ENCODE results near the gene DOHH. TPM values are rescaled to one million over a fixed set of nuclear protein-coding genes. Genes with fewer than 3 reads are reported as not detected.

Gene DOHH
- total and polyA plus RNA-seq, 9 of the 15 experiments (the other 6 are each of a cell fraction or from before 2014, with no cell fraction given), result 0.14 to 47.2 (median 5.1) TPM

DNA sequence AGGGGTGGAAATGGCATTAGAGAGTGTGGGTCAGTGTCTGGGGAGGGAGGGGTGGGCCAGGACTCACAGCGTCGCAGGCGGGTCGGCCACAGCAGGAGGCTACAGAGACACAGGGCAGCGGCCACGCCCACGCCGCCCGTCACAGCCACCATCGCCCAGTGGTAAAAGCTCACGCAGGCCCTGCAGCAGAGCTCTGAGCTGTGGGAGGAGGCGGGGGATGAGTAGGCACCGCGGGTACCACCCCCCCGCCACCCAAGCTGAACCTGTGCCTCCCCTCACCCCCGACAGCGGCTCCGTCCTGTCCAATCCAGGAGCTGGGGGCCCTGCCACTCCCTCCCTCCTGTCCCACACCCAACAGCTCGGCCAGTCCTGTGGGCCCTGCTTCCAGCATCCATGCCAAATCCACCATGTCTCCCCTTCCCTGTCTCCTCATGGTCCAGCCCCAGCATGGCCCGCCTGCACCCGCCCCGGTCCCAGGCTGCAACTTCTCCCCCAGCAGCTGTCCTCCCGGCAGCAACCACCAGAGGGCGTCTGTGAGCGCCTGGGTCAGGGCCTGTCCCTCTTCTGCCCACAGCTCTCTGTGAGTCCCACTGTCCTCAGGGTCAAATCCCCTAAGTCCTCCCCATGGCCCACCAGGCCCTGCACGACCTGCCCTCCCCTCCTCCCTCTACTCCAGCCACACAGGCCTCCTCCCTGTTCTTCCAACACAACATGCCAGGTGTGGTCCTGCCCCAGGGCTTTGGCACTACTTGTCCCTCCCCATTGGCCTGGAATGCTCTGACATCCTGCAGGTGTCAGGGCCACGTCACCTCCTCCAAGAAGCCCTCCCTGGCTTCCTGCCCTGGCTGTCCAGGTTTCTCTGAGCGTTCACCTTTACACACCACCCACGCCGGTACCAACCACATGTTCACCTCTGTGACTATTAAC lies 44.5 kb upstream of the DOHH start (continued):
- TF ChIP-seq, protein P1, sequence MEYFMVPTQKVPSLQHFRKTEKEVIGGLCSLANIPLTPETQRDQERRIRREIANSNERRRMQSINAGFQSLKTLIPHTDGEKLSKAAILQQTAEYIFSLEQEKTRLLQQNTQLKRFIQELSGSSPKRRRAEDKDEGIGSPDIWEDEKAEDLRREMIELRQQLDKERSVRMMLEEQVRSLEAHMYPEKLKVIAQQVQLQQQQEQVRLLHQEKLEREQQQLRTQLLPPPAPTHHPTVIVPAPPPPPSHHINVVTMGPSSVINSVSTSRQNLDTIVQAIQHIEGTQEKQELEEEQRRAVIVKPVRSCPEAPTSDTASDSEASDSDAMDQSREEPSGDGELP (CRISPR knock-in tag; IDR thresholded peaks at IDR 0.05; ENCODE audit: borderline replicate concordance), result peak; percentile 78
- TF ChIP-seq KLF16 (IDR thresholded peaks at IDR 0.05) (0 out of 2 replicates have a peak, but pooled peaks have one; percentile 16), PTBP1 (IDR thresholded peaks at IDR 0.05; ENCODE audit: low read depth, low read length) (0 out of 2 replicates have a peak, but pooled peaks have one; percentile 56), TEAD1 (CRISPR knock-in tag; IDR thresholded peaks at IDR 0.05) (no peak), EHMT2 (IDR thresholded peaks at IDR 0.05) (no peak), U2AF2 (optimal IDR thresholded peaks at IDR 0.05; ENCODE audit: low read depth, low read length) (no peak), RCOR1 (IDR thresholded peaks at IDR 0.05; ENCODE audit: borderline replicate concordance in 1 of 2, low read depth in 2 of 2, low read length in 2 of 2) (peak in 1 of 2 experiments; percentile 46; a peak in 1 of 4 replicates), NUFIP1 (IDR thresholded peaks at IDR 0.05; ENCODE audit: partially characterized antibody) (no peak), CBX5 (IDR thresholded peaks at IDR 0.05; ENCODE audit: borderline replicate concordance, low read depth) (no peak), ZNF263 (CRISPR knock-in tag; IDR thresholded peaks at IDR 0.05; ENCODE audit: borderline replicate concordance) (peak; percentile 78), PCBP2 (IDR thresholded peaks at IDR 0.05; ENCODE audit: low read depth, low read length, poor library complexity, severe bottlenecking) (no peak), ZC3H8 (IDR thresholded peaks at IDR 0.05) (no peak), ZNF282 (CRISPR knock-in tag; IDR thresholded peaks at IDR 0.05) (peak; percentile 58; the same call in 1 of the 2 replicates), ELF4 (CRISPR knock-in tag; IDR thresholded peaks at IDR 0.05) (no peak), JUNB (CRISPR knock-in tag; conservative IDR thresholded peaks at IDR 0.05) (no peak), CCAR2 (IDR thresholded peaks at IDR 0.05; ENCODE audit: low read depth, low read length) (no peak), ARNT (IDR thresholded peaks at IDR 0.05) (no peak), ZBED1 (IDR thresholded peaks at IDR 0.05) (no peak)
- TF ChIP-seq, protein P2, sequence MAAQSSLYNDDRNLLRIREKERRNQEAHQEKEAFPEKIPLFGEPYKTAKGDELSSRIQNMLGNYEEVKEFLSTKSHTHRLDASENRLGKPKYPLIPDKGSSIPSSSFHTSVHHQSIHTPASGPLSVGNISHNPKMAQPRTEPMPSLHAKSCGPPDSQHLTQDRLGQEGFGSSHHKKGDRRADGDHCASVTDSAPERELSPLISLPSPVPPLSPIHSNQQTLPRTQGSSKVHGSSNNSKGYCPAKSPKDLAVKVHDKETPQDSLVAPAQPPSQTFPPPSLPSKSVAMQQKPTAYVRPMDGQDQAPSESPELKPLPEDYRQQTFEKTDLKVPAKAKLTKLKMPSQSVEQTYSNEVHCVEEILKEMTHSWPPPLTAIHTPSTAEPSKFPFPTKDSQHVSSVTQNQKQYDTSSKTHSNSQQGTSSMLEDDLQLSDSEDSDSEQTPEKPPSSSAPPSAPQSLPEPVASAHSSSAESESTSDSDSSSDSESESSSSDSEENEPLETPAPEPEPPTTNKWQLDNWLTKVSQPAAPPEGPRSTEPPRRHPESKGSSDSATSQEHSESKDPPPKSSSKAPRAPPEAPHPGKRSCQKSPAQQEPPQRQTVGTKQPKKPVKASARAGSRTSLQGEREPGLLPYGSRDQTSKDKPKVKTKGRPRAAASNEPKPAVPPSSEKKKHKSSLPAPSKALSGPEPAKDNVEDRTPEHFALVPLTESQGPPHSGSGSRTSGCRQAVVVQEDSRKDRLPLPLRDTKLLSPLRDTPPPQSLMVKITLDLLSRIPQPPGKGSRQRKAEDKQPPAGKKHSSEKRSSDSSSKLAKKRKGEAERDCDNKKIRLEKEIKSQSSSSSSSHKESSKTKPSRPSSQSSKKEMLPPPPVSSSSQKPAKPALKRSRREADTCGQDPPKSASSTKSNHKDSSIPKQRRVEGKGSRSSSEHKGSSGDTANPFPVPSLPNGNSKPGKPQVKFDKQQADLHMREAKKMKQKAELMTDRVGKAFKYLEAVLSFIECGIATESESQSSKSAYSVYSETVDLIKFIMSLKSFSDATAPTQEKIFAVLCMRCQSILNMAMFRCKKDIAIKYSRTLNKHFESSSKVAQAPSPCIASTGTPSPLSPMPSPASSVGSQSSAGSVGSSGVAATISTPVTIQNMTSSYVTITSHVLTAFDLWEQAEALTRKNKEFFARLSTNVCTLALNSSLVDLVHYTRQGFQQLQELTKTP (IDR thresholded peaks at IDR 0.05; ENCODE audit: low read depth in 1 of 2, partially characterized antibody in 2 of 2), result no peak
- TF ChIP-seq, protein P3, sequence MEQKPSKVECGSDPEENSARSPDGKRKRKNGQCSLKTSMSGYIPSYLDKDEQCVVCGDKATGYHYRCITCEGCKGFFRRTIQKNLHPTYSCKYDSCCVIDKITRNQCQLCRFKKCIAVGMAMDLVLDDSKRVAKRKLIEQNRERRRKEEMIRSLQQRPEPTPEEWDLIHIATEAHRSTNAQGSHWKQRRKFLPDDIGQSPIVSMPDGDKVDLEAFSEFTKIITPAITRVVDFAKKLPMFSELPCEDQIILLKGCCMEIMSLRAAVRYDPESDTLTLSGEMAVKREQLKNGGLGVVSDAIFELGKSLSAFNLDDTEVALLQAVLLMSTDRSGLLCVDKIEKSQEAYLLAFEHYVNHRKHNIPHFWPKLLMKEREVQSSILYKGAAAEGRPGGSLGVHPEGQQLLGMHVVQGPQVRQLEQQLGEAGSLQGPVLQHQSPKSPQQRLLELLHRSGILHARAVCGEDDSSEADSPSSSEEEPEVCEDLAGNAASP (IDR thresholded peaks at IDR 0.05), result no peak
- TF ChIP-seq, protein P4, sequence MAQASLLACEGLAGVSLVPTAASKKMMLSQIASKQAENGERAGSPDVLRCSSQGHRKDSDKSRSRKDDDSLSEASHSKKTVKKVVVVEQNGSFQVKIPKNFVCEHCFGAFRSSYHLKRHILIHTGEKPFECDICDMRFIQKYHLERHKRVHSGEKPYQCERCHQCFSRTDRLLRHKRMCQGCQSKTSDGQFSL (CRISPR knock-in tag; IDR thresholded peaks at IDR 0.05), result peak; percentile 38; the same call in 1 of the 2 replicates
- TF ChIP-seq, protein P4 (tag; IDR thresholded peaks at IDR 0.05), result no peak
